CD4-positive, alpha-beta T cell treated with Interferon alpha-2 for 1 hour (primary cell): Measurements from ENCODE around the gene WDR88.
"Not testable (repeated sequence)": the region's sequence is repeated elsewhere in the genome, so short reads cannot be mapped to it uniquely, and the experiment has no call there.

Experiments
- DNase-seq, 2 donors: peaks; one replicate each; pipeline ENCODE4 v3.0.0-alpha.2; 2020 to 2022

WDR88 gene

GRCh38 chr19:33130433-33130832 is 1.5 kb upstream of the WDR88 start:
- DNase-seq = no peak

GRCh38 chr19:33132425-33132824 is 511 bp downstream of the WDR88 start:
- DNase-seq = no peak

GRCh38 chr19:33133438-33134031 is 1.6 kb downstream of the WDR88 start:
- DNase-seq = no peak

- DNase-seq = peak; percentile 32 to 53
Measured at GRCh38 chr19:33134571-33135041, 2.7 kb downstream of the WDR88 start.

- no peak for DNase-seq
Measured at GRCh38 chr19:33139165-33139564, 7.3 kb downstream of the WDR88 start.

- peak; percentile 65 to 76 for DNase-seq
Measured at GRCh38 chr19:33143897-33144405, 12.0 kb downstream of the WDR88 start.

- DNase-seq = no peak
Measured at GRCh38 chr19:33146209-33146608, 14.3 kb downstream of the WDR88 start.

- DNase-seq = no peak
Measured at GRCh38 chr19:33147538-33147937, 15.6 kb downstream of the WDR88 start.

- DNase-seq = no peak
Measured at GRCh38 chr19:33150852-33151518, 19.1 kb downstream of the WDR88 start.

- DNase-seq = no peak
Measured at GRCh38 chr19:33152176-33152575, 20.3 kb downstream of the WDR88 start.

GRCh38 chr19:33152625-33153024 is 20.7 kb downstream of the WDR88 start:
- not testable (repeated sequence) for DNase-seq

GRCh38 chr19:33154313-33154712 is 22.4 kb downstream of the WDR88 start:
- DNase-seq = not testable (repeated sequence)

- no peak for DNase-seq
Measured at GRCh38 chr19:33156334-33156733, 24.4 kb downstream of the WDR88 start.

GRCh38 chr19:33157906-33158305 is 26.0 kb downstream of the WDR88 start:
- DNase-seq = no peak

GRCh38 chr19:33158365-33158764 is 26.5 kb downstream of the WDR88 start:
- no peak for DNase-seq

- no peak for DNase-seq
Measured at GRCh38 chr19:33159149-33159548, 27.2 kb downstream of the WDR88 start.

- DNase-seq = no peak
Measured at GRCh38 chr19:33159893-33160292, 28.0 kb downstream of the WDR88 start.

GRCh38 chr19:33161201-33161600 is 29.3 kb downstream of the WDR88 start:
- DNase-seq = no peak

GRCh38 chr19:33163481-33163880 is 31.6 kb downstream of the WDR88 start:
- no peak for DNase-seq

- not testable (repeated sequence) for DNase-seq
Measured at GRCh38 chr19:33166037-33166436, 34.1 kb downstream of the WDR88 start.

- no peak for DNase-seq
Measured at GRCh38 chr19:33167438-33167837, 35.5 kb downstream of the WDR88 start.

GRCh38 chr19:33168528-33168927 is 36.6 kb downstream of the WDR88 start:
- DNase-seq = no peak

GRCh38 chr19:33171222-33171795 is 39.4 kb downstream of the WDR88 start:
- DNase-seq = no peak

- no peak for DNase-seq
Measured at GRCh38 chr19:33171916-33172359, 40.0 kb downstream of the WDR88 start.
